HG03280 (cell line): Measurements from ENCODE around the gene LYSMD4.
"Not testable (repeated sequence)": the region's sequence is repeated elsewhere in the genome, so short reads cannot be mapped to it uniquely, and the experiment has no call there.

Source experiments
- ATAC-seq: cut with Tn5 transposase; IDR thresholded peaks from one replicate; pipeline ENCODE4 v1.9.1; 2021; ENCODE audit warnings: mild to moderate bottlenecking, moderate library complexity; ENCODE audit not compliant: unreplicated experiment

LYSMD4 gene

DNA sequence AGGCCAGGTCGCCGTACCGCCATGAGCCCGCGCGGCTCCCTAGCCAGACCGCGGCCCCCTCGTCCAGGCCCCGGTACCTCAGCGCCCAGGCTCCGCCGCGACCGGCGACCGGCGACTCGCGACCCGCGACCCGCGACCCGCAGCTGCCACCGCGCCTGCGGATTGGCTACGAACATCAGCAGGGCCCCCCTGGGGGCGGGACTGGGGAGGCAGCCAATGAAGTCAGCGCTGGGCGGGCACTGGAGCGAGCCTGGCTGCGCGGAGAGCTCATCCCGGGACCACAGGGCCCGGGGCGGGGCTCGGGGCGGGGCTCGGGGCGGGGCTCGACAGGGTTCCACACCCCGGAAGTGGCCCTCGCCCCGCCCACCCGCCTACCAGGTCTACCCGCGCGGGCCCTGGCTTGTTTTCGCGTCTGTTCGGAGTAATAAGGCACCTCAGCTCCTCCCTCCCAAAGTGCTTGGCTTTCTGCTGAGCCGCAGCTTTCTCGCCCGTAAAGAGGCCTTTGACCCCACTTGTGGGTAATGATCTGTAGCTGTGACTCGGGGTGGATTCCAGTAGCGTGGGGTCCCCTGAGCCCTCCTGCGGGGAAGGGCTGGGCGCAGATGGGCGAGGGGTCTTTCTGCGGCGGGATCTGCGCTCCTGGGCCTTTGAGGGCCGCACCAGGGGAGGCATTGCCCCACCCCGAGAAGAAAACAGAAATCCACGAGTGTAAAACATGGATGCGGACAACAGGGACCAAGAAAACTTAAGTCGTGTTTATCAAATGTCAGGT lies at the start of gene LYSMD4:
LYSMD4 (minus strand) TSS at position 170 of the 772 bp plus-strand sequence. CDS start 1,438 bp downstream, outside the sequence.
- peak; percentile 99 for ATAC-seq

DNA sequence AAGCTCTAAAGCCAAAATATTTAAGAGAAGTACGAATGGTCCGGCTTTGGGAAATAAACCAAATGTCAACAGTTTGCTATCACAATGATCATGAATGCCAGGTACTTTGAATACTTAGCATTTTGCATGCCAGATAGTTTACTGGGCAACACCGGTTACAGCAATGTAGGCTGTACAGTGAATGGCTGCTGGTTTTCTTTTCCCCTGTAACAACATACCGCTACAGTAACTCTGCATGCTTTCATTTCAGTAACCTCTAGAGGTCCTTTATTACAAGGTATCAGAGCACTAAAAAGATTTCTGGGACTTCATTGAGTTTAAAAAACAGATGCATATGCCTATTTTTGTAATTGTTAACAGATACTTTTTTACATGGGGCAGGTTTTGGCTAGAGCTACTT lies 48.8 kb upstream of the LYSMD4 start:
- ATAC-seq, result not testable (repeated sequence)

DNA sequence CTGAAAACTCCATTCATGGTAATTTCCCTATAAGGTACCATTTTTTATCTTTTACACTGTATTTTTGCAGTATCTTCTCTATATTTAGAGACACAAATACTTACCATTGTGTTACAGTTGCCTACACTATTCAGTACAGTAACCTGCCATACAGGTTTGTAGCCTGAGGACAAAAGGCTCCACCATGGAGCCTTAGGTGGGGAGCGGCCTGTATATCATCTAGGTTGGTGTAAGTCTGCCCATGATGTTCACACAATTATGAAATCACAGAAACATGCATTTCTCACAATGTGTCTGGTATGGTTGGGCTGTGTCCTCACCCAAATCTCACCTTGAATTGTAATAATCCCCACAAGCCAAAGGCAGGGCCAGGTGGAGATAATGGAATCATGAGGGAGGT lies 43.9 kb upstream of the LYSMD4 start:
- no peak for ATAC-seq

DNA sequence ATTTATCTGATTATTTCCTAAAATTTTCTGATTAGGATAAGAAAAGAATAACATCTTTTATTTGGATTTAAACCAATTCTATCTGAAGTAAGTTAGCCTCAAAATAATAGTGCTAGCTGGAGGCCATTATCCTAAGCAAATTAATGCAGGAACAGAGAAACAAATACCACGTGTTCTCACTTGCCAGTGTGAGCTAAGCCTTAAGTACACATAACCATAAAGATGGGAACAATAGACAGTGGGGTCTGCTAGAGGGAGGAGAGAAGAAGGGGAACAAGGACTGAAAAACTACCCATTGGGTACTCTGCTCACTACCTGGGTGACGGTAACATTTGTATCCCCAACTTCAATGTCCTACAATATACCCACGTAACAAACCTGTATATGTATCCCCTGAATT lies 31.3 kb upstream of the LYSMD4 start:
- no peak for ATAC-seq

DNA sequence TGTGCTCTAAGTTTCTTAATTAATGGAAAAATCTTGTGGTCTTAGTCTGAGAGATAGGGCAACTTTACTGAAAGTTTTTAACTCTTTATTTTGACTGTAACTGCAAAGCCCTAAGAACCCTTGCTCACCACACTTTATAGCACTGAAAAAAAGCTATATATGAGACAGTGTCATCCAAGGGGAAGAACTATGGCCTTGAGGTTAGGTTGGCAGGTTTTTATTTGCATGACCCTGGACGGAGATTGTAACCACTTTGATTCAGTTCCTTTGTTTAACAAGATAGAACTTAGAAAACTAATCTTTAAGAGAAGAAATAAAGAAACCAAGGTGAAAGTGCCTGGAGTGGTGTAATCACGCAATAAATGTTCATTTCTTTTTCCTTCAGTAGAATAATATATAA lies 30.6 kb upstream of the LYSMD4 start:
- no peak for ATAC-seq

DNA sequence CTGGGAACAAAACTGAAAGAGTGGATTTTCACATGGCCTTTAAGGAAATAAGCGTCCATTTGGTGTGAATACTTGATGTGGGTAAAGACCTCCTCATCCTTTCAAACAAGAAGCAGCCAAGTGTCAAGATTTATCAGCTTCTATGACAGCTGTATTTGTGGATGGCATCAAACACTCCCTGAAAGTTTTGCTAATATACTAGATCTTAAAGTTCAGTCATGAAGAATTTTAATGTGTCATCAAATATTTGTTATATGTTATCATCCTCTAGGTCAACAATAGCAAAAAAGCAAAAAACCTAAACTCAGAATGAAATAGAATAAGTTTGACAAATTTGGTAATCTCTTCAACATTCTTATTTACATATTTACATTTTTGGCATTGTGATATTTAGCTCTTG lies 29.1 kb upstream of the LYSMD4 start:
- no peak for ATAC-seq

DNA sequence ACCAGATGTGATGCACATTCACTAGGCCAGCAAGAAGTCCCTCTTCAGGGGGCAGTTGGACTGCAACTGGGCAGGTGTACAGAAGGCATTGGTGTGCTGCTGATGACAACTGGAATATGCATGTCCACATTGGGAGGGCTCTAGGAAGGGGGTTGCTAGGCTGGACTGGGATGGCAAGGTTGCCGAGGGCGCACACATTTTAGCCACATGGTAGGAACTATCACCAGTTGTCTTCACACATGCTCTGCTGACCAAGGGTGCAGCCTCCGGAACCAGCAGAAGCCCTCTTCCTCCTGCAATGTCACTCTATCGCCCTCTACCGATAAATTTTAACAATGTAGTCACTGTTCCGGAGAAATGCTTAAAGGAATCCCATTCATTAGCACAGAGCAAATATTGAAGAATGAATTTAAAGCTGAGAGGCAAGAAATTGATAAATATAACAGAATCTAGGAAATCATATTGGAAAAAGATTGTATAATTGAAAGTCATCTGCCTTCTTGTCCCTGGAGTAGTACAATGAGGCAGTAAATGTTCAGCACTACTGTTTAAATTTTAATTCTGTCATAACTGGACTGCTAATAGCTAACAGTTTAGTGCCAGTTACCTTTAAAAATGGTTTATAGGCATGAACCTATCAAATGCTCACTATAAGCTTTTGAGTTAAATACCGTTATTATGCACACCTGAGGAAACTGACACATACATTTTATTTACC lies 22.6 kb upstream of the LYSMD4 start:
- peak; percentile 90 for ATAC-seq

DNA sequence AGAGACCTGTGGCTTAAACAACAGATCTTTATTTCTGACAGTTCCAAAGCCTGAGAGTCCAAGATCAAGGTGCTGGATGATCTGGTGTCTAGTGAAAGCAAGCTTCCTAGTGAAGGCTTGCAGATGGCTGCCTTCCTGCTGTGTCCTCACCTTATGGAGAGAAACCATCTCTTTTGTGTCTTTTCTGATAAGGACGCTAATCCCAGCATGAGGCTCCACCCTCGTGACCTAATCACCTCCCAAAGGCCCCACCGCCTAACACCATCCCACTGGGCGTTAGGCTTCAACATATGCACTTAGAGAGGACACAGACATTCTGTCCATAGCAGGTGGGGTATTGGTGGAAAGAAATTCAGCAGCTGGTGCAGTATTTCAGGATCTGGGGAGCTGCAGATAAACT lies 19.8 kb upstream of the LYSMD4 start:
- no peak for ATAC-seq

DNA sequence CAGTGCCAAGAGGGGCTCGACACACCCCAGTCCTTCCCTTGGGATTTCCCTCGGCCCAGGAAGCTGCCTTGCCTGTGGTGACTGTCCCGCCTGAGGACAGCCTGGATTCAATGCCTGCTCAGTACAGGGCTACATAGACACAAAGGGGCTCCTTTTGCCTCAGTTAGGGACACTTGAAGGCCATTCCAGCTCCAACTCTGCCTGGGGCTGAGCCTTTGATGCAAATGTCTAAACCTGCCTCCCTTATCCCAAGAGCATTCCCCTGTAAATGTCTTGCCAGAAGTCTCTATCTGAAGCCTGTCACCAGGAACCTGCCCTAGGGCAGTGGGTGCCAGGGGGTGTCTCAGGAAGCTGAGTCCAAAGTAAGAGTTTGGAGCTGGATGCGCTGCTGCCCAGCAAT lies 19.3 kb upstream of the LYSMD4 start:
- no peak for ATAC-seq

DNA sequence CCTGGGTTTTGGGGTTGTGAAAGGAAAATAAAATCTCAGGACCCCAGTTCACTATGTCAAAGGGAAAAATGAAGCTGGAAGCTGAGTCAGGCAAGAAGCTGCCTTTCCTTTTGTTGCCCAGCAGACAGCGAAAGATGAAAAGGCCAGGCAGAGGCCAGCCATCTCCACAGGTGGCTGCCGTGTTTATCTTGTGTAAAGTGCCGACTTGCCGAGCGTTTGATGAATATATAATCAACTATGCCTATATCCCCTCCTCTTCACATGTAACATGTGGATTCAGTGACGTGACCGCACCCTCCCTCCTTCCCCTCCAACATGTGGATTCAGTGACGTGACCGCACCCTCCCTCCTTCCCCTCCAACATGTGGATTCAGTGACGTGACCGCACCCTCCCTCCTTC lies 17.1 kb upstream of the LYSMD4 start:
- not testable (repeated sequence) for ATAC-seq

DNA sequence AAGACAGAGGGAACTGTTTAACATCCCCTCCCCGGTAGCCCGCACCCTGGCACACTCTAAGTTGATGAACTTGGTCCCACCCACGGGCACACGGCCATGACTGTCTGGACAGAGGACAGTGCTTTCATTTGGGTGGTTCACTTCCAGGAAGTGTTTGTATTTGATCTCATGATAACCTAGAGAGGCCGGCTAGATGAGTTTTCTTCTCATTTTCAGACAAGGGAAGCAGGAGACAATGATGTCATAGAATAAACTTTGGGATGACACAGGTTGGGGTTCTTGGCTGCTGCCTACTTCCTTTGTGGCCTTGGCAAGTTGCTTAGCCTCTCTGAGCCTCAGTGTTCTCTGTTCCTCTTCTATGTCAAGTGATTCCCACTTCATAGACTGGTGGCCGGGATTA lies 16.1 kb upstream of the LYSMD4 start:
- ATAC-seq, result no peak

DNA sequence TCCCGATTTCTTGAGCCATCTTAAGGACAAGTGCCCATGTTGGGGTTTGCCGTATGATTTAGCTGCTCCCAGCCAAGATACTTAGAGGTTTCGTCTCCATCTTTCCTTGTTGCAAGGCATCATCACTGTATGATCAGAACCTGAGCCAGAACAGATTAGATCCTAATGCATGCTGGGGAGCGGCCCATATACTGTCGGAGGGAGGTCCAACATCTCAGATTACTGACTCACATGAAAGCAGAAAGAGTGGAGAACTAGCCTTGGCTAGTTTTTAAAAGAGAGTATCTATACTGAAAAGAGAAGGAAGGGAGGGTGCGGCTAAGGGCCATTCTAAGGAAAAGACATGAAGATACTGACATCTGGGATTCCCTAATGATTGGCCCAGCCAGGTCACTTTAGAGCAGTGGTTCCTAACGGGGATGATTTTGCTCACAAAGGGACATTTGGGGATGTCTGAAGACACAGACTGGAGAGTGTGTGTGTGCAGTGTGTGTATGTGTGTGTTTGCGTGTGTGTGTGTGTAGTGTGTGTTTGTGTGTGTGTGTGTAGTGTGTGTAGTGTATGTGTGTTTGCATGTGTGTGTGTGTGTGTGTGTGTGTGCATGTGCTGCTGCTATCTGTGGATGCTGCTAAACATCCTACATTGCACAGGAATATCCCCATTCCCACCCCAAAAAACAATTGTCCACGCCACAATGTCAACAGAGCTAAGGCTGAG lies 12.3 kb upstream of the LYSMD4 start:
- no peak for ATAC-seq

DNA sequence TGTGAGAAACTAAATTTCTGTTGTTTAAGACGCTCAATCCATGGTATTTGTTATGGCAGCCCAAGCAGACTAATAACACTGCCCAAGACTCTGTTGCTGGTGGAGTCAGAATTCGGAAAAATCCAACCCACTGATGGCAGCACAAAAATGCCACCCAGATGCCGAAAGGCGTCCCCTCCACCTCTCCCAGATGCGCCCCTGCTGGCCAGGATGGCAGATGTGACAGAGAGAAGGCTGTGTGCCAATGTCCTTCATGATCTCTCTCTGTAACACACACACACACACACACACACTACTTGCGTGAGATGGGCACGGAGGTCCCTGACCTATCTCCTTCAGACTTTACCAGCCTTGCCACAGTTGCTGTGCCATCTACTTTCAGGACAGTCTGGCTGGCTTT lies 10.9 kb upstream of the LYSMD4 start:
- no peak for ATAC-seq

DNA sequence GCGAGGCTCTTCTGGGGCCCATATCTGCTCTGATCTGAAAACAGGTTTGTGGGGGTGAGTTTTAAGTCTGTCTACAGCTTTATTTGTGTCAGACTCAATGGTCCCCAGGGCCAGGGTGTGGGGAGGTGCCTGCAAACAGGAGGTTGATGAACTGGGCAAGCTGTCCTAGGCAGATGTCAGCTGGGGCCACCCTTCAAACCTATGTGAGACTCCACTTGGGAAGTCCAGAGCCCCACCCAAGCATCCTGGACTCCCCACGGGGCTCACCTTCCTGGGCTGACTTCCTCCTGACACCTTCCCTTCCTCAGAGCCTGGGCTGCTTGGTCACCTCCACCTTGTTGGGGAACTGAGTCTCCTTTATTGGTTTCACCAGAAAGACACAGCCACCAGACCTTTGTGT lies 8.6 kb upstream of the LYSMD4 start:
- ATAC-seq, result no peak

DNA sequence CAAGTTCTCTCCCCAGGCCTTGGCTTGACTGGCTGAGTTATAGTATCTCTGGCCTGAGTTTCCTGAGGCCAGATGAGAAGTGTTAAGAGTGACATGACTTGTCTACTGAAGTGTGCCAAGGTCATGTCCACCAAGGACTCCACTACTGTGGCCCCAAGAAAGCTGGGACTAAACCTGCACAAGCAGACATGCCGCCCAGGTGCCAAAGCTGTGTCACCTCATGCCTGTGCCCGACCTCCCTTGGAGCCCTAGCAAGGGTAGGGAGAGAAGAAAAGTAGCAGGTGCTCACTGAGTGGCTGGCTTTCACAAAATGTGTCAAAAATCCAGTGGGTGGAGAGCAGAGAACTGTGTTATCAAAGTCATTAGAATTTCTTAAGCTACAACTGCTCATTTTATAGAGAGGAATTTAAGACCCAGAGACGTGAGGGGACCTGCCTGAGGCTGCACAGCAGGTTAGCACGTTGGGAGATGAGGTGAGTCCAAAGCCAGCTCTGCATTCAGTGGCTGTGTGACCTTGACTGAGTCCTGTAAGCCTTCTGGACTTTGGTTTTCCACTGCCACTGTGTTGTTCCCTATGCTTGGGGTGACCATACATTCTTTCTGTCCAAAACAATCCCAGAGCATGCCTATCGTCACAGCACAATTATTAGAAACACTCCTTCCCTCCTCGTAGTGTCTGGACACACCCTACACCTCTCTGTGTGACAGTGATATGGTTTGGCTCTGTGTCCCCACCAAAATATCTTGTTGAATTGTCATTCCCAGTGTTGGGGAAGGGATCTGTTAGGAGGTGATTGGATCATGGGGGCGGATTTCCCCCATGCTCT lies 5.0 kb upstream of the LYSMD4 start:
- ATAC-seq, result no peak

DNA sequence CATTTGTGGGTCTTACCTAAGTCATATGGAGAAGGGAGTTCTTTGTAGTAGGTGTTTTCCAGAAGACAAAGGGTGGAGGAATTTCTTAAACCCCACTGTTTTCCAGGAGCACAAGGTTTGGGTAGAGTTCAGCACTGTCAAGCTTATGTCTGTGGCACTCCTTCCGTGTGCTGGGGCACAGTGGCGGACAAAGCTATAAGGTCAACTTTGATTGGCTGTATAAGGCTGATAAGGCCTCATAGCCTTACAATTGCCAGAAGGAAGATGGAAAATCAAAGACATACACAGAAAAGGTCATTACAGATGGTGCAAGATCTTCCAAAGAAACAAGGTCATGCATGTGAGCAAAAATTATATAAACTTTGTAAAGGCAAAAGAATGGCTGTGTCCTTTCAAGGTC lies 3.5 kb upstream of the LYSMD4 start:
- ATAC-seq, result no peak

DNA sequence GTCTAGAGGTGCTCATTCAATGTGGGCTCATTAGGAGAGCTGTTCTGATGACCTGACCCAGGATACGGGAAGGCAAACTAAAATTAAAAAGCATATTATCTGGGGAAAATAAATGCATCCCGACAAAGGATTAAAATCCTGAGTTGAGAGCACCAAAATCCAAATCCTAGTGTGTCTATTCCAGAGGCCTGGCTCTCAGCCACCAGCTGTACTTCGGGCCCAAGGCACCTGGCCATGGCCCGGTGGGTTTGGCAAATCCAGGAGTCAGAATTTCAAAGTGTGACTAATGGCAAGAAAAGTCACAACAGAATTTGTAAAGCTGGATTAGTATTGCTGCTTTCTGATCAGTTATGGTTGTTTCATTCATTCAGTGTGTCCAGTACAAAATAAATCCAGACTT lies 2.6 kb upstream of the LYSMD4 start:
- ATAC-seq, result no peak

DNA sequence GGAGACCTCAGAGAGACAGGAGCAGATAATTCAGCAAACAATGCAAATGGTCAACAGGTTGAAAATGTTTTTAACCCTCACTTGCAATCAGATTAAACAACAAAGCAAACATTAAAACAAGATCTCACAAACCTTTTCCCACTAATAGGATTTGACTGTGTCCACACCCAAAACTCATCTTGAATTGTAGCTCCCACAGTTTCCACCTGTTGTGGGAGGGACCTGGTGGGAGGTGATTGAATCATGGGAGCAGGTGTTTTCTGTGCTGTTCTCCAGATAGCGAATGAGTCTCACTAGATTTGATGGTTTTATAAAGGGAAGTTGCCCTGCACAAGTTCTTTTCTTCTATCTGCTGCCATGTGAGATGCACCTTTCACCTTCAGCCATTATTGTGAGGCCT lies 1.3 kb upstream of the LYSMD4 start:
- no peak for ATAC-seq

DNA sequence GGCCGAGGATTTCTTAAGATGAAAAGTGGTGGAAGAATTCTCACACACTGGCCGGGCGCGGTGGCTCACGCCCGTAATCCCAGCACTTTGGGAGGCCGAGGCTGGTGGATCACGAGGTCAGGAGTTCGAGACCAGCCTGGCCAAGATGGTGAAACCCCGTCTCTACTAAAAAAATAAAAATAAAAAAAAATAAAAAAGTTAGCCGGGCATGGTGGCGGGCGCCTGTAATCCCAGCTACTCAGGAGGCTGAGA lies 729 bp upstream of the LYSMD4 start:
- not testable (repeated sequence) for ATAC-seq

DNA sequence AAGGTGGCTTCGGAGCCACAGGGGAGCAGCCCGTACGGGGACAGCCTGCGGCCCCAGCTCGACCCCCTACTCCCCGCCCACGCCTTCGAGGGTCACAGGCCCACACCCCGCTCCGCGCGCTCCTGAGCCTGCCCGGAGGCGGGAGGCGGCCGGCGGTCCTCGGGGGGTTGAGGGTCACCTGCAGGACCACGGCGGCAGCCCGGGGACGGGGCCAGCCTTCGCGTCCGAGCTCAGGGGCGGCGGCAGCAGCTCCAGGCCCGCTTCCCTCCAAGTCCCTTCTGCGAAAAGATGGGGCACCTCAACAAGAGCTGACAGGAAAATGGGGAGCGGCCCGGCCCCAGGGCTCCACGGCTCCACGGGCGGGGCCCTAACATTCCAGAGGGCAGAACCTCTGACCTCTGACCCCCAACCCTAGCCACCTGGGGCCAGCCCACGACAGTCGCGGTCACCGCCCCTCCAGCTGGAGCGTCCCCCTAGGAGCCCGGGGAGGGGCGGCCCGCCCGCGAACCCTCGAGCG lies 428 bp downstream of the LYSMD4 start:
- ATAC-seq, result peak; percentile 21

DNA sequence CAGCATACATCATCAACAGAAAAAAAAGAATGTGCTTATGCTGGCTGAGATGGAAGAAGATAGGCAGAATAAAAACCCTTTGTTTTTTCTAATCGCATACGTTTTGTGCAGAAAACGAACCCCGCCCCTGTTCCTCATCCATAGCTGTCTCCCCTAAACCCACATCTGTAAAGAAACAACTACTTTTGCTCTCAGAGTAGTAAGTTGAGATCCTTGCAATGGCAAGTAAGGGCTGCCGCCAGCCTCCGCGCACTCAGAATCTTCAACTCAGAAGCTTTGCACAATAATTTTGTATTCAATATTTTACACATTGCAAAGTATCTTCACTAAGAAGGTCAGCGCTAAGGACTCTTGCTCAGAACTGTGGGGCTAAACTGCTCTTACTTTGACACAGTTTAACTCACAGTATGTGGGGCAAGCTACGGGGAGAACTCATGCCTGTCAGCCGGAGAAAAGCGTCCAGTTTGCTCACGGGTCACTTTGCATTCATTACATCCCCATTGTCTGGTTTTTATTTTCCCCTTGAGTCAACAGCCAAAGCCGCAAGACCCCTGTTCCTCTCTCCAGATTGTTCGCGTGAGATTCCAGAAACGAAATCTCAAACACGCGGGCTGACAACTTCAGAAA lies 1.0 kb downstream of the LYSMD4 start:
- no peak for ATAC-seq
